RPMI7951 (cell line): ENCODE results near the gene ZMAT2. TPM values are rescaled to one million over a fixed set of nuclear protein-coding genes. Genes with fewer than 3 reads are reported as not detected.
A peak's percentile ranks its signal among the peaks of the same experiment; 100 is the strongest.
"Not testable (repeated sequence)": the region's sequence is repeated elsewhere in the genome, so short reads cannot be mapped to it uniquely, and the experiment has no call there.

Source experiments
- DNase-seq: peaks from one replicate; pipeline ENCODE4 v3.0.0-alpha.2; 2012; ENCODE audit warnings: low read depth
- total RNA-seq: library from RNA; depleted of rRNA; stranded (reverse); fragments of >200 nt; shearing (Covaris generic); gene quantifications from 2 replicates; pipeline ENCODE4 v1.2.3, GENCODE V29; 2014; rRNA removed

The ZMAT2 gene
- total RNA-seq, 1 experiment from 2014 or later: 44.6 TPM

DNA sequence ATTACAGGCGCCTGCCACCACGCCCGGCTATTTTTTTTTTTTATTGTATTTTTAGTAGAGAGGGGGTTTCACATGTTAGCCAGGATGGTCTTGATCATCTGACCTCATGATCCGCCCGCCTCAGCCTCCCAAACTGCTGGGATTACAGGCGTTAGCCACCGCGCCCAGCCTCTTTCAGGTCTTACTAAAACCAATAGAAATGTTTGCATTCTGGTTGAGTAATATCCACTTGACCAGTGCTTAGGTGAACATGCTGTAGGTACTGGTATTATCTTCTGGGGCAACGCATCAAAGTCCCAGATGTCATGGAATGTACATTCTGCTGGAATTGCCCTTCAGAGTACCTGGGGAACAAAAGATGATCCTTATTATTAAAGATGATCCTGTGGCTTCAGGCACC, 8.5 kb downstream of the ZMAT2 start:
- not testable (repeated sequence) for DNase-seq

DNA sequence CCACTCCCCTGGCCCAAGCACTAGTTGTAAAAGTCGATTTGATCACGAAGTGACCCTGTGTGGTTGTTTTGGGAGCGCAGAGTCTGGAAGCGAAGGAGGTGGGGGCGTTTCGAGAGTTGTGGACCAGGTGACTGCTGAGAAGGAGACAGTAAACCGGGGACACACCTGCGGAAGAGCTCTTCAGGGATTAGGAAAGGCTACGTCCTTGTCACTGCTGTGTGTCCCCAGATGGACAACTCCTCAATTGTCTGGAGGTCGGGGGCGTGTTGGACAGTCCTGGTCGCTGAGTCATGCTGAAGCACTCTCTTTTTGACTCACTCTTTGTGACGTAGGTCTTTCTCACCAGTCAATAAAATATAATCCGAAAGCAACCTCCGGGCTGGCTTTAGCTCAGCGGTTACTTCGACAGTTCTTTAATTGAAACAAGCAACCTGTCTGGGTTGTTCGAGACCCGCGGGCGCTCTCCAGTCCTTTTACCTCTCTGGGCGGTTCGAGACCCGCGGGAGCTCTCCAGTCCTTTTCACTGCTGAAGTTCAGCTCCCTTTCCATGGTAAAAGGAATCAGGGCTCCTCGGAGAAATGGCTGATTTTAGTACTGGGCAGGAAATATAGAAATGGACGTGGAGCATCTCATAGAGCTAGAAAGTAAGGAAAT, 10.8 kb downstream of the ZMAT2 start:
- DNase-seq: peak; percentile 96

DNA sequence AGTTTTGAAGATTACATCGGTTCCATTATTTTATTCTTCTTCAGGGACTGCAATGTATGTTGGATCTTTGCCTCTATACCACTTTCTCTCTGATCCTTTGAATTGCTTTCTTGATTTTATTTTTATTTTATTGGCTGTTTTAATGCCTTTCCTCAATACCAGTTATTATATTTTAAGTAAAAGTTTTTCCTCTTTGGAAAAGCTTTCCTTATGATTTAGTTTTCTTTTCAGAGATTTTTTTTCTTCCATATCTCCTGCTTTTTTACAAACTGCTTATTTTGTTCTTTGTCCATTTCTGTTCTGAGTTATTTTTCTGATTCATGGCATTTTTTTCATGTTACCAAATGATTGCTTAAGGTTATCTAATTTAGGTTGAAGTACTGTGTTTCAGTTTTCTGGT, 11.5 kb downstream of the ZMAT2 start:
- DNase-seq: no peak

DNA sequence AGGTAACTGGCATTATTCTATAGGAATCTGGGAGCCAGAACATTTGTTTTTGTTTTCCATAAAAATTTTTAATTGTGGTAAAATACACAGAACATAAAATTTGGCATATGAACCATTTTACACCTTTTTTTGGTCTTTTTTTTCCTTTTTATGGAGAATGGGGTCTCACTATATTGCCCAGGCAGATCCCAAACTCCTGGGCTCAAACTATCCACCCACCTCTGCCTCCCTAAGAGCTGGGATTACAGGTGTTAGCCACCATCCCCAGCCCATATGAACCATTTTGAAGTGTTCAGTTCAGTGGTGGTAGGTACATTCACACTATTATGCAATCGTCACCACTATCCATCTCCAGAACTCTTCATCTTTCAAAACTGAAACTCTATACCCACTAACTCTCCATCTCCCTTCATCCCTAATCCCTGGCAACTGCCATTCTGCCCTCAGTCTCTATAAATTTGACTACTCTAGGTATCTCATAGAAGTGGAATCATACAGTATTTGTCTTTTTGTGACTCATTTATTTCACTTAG, 13.4 kb downstream of the ZMAT2 start:
- DNase-seq: no peak

DNA sequence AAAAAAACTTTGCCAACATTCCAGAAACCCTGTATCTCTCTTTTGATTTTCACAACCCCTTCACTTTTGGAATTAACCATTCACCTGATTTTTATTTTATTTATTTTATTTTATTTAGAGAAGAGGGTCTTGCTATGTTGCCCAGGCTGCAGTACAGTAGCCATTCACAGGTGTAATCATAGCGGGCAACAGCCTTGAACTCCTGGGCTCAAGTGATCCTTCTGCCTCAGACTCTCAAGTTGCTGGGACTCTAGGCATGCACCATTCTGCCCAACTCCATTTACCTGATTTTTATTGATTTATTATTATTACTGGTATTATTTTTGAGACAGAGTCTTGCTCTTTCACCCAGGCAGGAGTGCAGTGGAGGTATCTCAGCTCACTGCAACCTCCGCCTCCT, 16.0 kb downstream of the ZMAT2 start:
- DNase-seq: not testable (repeated sequence)

DNA sequence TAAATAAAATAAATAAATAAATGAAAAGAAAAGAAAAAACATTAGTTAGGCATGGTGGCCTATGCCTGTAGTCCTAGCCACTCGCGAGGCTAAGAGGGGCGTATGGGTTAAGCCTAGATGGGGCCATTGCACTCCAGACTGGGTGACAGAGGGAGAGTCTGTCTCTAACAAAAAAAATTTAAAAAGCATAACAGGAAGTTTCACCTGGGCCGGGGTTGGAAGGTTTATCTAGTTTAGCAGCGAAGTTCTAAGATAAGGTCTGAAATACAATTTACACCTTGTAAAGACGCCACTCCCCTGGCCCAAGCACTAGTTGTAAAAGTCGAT, 18.0 kb downstream of the ZMAT2 start:
- no peak for DNase-seq

DNA sequence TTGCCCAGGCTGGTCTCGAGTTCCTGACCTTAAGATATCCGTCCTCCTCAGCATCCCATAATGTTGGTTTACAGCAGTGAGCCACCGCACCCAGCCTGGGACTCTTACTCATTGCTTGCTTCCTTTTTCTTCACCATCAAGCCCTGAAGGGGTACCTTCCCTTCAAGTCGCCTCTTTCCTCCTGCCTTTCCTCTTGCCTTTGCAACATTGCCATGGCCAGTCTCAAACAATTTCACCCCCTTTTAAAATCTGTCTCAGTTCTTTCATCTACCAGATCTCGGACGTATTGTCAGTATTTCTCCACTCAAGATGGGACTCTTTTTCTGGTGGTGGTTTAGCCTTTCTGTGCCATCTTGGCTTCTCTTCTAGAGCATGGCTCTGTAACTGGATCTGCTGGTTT, 20.5 kb downstream of the ZMAT2 start:
- DNase-seq: peak; percentile 35

DNA sequence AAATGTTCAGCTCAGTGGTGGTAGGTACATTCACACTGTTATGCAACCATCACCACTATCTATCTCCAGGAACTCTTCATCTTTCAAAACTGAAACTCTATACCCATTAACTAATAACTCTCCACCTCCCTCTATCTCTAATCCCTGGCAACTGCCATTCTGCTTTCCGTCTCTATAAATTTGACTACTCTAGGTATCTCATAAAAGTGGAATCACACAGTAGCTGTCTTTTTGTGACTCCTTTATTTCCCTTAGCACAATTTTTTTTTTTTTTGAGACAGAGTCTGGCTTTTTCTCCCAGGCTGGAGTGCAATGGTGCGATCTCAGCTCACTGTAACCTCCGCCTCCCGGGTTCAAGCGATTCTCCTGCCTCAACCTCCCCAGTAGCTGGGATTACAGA, 21.1 kb downstream of the ZMAT2 start:
- peak; percentile 27 for DNase-seq

DNA sequence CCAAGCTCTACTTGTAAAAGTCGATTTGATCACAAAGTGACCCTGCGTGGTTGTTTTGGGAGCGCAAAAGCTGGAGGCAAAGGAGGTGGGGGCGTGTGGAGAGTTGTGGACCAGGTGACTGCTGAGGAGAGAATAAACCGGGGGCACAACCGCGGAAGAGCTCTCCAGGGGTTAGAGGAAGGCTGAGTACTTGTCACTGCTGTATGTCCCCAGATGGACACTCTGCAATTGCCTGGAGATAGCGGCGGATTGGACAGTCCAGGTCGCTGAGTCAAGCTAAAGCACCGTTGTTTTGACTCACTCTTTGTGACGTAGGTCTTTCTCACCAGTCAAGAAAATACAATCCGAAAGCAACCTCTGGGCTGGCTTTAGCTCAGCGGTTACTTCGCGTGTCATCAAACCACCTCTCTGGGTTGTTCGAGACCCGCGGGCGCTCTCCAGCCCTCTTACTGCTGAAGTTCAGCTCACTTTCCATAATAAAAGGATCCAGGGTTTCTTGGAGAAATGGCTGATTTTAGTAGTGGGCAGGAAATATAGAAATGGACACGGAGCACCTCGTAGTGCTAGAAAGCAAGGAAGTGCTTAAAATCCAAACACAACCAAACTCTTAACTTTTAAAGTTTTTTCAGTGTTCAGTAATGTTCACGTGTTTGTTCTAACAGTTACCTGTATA, 25.7 kb downstream of the ZMAT2 start:
- peak; percentile 95 for DNase-seq

DNA sequence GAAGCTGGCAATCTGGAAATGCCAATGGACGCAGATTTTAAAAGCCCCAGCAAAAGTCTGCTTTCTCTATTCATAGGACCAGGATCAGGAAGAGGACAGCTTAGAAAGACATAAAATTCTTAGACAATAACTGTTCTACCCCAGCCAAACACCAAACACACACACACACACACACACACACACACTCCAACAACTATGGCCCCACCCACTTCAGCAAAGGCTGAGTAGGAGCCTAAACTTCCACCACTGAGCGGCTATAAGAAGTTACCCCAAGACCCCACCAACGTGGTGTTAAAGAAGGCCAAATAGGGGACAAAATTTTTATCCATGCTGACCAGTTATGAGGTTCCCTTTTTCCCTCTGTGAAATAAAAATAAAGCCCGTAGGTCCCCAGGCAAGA, 32.9 kb downstream of the ZMAT2 start:
- DNase-seq: no peak

DNA sequence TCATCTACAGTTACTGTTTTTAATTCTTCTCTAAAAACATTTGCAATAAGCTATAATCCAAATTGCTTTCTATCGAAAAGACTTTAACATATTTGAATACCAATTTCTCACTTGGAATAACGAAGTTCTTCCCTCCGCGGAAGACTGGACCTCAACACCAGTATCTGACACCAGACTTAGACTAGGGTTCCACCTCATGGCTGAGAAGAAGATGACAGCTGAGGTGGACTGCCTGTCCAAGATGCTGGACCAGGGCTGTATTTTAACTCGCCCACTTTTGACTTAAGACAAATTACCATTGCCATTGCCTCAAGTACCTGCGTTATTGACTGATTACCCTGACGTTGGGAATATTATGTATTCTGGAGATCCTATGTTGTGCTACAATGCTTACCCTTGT, 34.1 kb downstream of the ZMAT2 start:
- DNase-seq: peak; percentile 47

DNA sequence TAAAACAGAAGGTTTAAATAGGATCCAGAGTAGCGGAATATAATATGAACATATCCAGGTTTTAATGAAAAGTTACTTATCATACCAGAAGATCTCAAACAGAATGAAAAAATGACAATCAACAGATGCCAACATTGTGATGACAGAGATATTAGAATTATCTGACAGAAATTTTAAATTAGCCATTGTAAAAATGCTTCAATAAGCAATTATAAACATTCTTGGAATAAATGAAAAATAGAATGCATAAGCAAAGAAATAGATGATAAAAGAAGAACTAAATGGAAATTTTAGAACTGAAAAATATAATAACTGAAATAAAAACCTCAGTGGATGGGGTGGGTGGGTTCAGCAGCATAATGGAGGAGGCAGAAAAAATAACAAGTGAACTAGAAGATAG, 37.2 kb downstream of the ZMAT2 start:
- no peak for DNase-seq

DNA sequence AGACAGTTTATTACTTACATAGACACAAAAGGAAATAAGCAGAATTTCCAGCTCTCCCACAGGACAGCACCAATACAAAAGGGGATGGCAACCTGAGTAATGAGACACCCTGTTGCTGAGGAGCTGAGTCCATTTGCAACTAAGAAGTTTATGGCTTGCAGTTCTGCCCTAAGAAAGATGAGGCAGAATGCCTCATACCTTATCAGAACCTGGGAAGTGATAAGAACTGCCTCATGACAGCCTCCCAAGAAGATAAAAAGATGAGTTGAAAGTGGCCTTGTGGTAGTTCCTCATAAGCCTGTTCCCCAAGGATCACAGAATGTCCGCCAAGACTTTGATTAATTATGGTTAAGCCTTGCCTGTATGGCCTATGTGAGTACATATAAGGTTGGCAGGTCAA, 41.7 kb downstream of the ZMAT2 start:
- no peak for DNase-seq

DNA sequence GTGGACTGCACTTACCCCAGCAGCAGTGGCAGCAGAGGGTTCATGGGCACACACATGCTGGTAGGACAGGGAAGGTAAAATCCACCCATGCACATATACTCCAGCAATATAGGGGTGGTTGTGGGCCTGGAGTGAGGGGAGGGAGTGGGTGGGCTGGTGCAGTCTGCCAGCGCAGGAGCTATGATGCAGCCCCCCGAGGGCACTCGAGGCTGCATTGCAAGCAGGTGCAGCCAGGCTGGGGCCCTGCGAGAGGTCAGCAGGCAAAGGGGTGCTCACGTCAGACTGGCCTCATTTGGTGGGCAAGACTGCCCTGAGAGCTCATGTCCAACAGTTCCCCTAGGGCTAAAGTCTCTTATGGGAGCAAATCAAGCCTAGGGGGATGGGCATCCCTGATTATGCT, 53.3 kb downstream of the ZMAT2 start:
- no peak for DNase-seq

Other genes starting within 250 kb of the ZMAT2 start
- gene EIF4EBP3, start 152.8 kb upstream of the ZMAT2 start, total RNA-seq: not detected in 2 replicates
- gene SRA1, start 143.0 kb upstream of the ZMAT2 start, total RNA-seq: 47.7 and 57.1 TPM in 2 replicates
- gene APBB3, start 135.8 kb upstream of the ZMAT2 start, total RNA-seq: 2.3 and 5.0 TPM in 2 replicates
- gene SLC35A4, start 135.6 kb upstream of the ZMAT2 start, total RNA-seq: 20.8 and 23.7 TPM in 2 replicates
- gene CD14, start 67.3 kb upstream of the ZMAT2 start, total RNA-seq: 0.20 and 0.96 TPM in 2 replicates
- gene TMCO6, start 61.0 kb upstream of the ZMAT2 start, total RNA-seq: 6.8 and 9.2 TPM in 2 replicates
- gene NDUFA2, start 52.8 kb upstream of the ZMAT2 start, total RNA-seq: 106 and 116 TPM in 2 replicates
- gene IK, start 52.6 kb upstream of the ZMAT2 start, total RNA-seq: 93.8 and 130 TPM in 2 replicates
- gene WDR55, start 35.5 kb upstream of the ZMAT2 start, total RNA-seq: 11.2 and 15.4 TPM in 2 replicates
- 0.10 and 0.12 TPM in 2 replicates for gene DND1, start 26.9 kb upstream of the ZMAT2 start, total RNA-seq
- gene HARS1, start 9.1 kb upstream of the ZMAT2 start, total RNA-seq: 52.0 and 62.3 TPM in 2 replicates
- gene HARS2, start 9.0 kb upstream of the ZMAT2 start, total RNA-seq: 22.6 and 25.5 TPM in 2 replicates
- under 0.01 TPM in 1 of 2 replicates, not detected in the other for gene PCDHA1, start 85.7 kb downstream of the ZMAT2 start, total RNA-seq
- not detected in 2 replicates for gene PCDHA2, start 94.4 kb downstream of the ZMAT2 start, total RNA-seq
- not detected in 2 replicates for gene PCDHA3, start 100.6 kb downstream of the ZMAT2 start, total RNA-seq
- under 0.01 and 0.12 TPM in 2 replicates for gene PCDHA4, start 106.6 kb downstream of the ZMAT2 start, total RNA-seq
- 0.12 TPM in 1 of 2 replicates, not detected in the other for gene PCDHA5, start 121.2 kb downstream of the ZMAT2 start, total RNA-seq
- gene PCDHA6, start 127.5 kb downstream of the ZMAT2 start, total RNA-seq: 0.10 and 0.12 TPM in 2 replicates
- gene PCDHA7, start 133.8 kb downstream of the ZMAT2 start, total RNA-seq: 0.88 and 1.1 TPM in 2 replicates
- 0.10 and 0.12 TPM in 2 replicates for gene PCDHA8, start 140.7 kb downstream of the ZMAT2 start, total RNA-seq
- not detected in 2 replicates for gene PCDHA9, start 147.9 kb downstream of the ZMAT2 start, total RNA-seq
- gene PCDHA10, start 155.4 kb downstream of the ZMAT2 start, total RNA-seq: not detected in 2 replicates
- gene PCDHA11, start 168.5 kb downstream of the ZMAT2 start, total RNA-seq: not detected in 2 replicates
- gene PCDHA12, start 174.9 kb downstream of the ZMAT2 start, total RNA-seq: not detected in 2 replicates
- not detected in 2 replicates for gene PCDHA13, start 181.7 kb downstream of the ZMAT2 start, total RNA-seq
- gene PCDHAC1, start 225.9 kb downstream of the ZMAT2 start, total RNA-seq: not detected in 2 replicates